Measurements from ENCODE around the gene PAX2.
A peak's percentile ranks its signal among the peaks of the same experiment; 100 is the strongest.

The PAX2 gene

GRCh38 chr10:100740476-100741377, 4.7 kb upstream of the PAX2 start:
- DNase-seq: no peak

- no peak for DNase-seq
Observed at GRCh38 chr10:100741378-100742075, 3.9 kb upstream of the PAX2 start.

GRCh38 chr10:100742076-100742771, 3.2 kb upstream of the PAX2 start:
- DNase-seq: no peak

GRCh38 chr10:100742936-100743335, 2.4 kb upstream of the PAX2 start:
- DNase-seq: no peak

- DNase-seq: peak; percentile 28
Observed at GRCh38 chr10:100743626-100744135, 1.7 kb upstream of the PAX2 start.

- no peak for DNase-seq
Observed at GRCh38 chr10:100744136-100744986, 1.0 kb upstream of the PAX2 start.

GRCh38 chr10:100745882-100746783, 751 bp downstream of the PAX2 start:
- DNase-seq: no peak

- DNase-seq: no peak
Observed at GRCh38 chr10:100746784-100747455, 1.5 kb downstream of the PAX2 start.

GRCh38 chr10:100747456-100748230, 2.3 kb downstream of the PAX2 start:
- no peak for DNase-seq

- no peak for DNase-seq
Observed at GRCh38 chr10:100748231-100749058, 3.1 kb downstream of the PAX2 start.

GRCh38 chr10:100749059-100749308, 3.6 kb downstream of the PAX2 start:
- DNase-seq: no peak

GRCh38 chr10:100749309-100750217, 4.2 kb downstream of the PAX2 start:
- DNase-seq: no peak

- DNase-seq: no peak
Observed at GRCh38 chr10:100750291-100751210, 5.2 kb downstream of the PAX2 start.

GRCh38 chr10:100751211-100751933, 6.0 kb downstream of the PAX2 start:
- no peak for DNase-seq

- DNase-seq: no peak
Observed at GRCh38 chr10:100755821-100756220, 10.4 kb downstream of the PAX2 start.

- DNase-seq: no peak
Observed at GRCh38 chr10:100759331-100759730, 13.9 kb downstream of the PAX2 start.

All from T-helper 9 cell (primary cell).